SK-N-SH (cell line): ENCODE measurements around the gene MAP1LC3B.

Source experiments
- TF ChIP-seq, protein P1 (sequence below): IDR thresholded peaks from 2 replicates; pipeline ENCODE4 v1.6.1; 2012; ENCODE audit warnings: mild to moderate bottlenecking, low read depth, low read length, moderate library complexity
- TF ChIP-seq, protein P2 (sequence below): fragments of 200-600 bp; sonication (generic); IDR thresholded peaks from 2 replicates; pipeline ENCODE4 v1.6.1; 2017; ENCODE audit warnings: antibody characterized with exemption, mild to moderate bottlenecking, moderate library complexity
- TF ChIP-seq, protein P3 (sequence below): fragments of 150-350 bp; IDR thresholded peaks from 2 replicates; pipeline ENCODE4 v1.6.1; 2017; ENCODE audit warnings: antibody characterized with exemption, low read length, low read depth, borderline replicate concordance

DNA sequence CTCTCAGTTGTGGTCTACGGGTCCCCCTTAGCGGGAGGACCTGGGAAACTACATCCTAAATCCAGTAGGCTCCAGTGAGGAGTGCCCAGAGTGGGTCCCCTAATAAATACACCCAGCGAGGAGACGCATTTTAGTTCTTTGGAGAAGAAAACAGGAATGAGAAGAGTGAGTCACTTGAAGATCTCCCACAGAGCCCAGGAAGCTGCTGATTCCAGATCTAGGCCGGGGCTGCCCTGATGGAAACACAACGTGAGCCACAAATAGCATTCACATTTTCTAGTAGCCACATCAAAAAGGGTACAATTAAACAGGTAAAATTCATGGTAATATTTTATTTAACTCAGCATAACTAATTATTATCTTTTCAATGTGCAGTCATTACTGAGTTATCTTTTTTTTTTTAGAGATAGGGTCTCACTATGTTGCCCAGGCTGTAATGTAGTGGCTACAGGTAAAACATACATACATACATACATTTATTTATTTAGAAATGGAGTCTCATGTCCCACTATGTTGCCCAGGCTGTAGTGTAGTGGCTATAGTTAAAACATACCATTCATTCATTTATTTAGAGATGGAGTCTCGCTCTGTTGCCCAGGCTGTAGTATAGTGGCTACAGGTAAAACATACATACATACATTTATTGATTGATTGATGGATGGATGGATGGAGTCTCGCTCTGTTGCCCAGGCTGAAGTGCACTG is 30.1 kb upstream of the MAP1LC3B start:
- TF ChIP-seq, protein P1, sequence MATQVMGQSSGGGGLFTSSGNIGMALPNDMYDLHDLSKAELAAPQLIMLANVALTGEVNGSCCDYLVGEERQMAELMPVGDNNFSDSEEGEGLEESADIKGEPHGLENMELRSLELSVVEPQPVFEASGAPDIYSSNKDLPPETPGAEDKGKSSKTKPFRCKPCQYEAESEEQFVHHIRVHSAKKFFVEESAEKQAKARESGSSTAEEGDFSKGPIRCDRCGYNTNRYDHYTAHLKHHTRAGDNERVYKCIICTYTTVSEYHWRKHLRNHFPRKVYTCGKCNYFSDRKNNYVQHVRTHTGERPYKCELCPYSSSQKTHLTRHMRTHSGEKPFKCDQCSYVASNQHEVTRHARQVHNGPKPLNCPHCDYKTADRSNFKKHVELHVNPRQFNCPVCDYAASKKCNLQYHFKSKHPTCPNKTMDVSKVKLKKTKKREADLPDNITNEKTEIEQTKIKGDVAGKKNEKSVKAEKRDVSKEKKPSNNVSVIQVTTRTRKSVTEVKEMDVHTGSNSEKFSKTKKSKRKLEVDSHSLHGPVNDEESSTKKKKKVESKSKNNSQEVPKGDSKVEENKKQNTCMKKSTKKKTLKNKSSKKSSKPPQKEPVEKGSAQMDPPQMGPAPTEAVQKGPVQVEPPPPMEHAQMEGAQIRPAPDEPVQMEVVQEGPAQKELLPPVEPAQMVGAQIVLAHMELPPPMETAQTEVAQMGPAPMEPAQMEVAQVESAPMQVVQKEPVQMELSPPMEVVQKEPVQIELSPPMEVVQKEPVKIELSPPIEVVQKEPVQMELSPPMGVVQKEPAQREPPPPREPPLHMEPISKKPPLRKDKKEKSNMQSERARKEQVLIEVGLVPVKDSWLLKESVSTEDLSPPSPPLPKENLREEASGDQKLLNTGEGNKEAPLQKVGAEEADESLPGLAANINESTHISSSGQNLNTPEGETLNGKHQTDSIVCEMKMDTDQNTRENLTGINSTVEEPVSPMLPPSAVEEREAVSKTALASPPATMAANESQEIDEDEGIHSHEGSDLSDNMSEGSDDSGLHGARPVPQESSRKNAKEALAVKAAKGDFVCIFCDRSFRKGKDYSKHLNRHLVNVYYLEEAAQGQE = no peak
- TF ChIP-seq, protein P2, sequence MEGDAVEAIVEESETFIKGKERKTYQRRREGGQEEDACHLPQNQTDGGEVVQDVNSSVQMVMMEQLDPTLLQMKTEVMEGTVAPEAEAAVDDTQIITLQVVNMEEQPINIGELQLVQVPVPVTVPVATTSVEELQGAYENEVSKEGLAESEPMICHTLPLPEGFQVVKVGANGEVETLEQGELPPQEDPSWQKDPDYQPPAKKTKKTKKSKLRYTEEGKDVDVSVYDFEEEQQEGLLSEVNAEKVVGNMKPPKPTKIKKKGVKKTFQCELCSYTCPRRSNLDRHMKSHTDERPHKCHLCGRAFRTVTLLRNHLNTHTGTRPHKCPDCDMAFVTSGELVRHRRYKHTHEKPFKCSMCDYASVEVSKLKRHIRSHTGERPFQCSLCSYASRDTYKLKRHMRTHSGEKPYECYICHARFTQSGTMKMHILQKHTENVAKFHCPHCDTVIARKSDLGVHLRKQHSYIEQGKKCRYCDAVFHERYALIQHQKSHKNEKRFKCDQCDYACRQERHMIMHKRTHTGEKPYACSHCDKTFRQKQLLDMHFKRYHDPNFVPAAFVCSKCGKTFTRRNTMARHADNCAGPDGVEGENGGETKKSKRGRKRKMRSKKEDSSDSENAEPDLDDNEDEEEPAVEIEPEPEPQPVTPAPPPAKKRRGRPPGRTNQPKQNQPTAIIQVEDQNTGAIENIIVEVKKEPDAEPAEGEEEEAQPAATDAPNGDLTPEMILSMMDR = no peak
- TF ChIP-seq, protein P3, sequence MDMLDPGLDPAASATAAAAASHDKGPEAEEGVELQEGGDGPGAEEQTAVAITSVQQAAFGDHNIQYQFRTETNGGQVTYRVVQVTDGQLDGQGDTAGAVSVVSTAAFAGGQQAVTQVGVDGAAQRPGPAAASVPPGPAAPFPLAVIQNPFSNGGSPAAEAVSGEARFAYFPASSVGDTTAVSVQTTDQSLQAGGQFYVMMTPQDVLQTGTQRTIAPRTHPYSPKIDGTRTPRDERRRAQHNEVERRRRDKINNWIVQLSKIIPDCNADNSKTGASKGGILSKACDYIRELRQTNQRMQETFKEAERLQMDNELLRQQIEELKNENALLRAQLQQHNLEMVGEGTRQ = no peak
